Central memory CD4-positive, alpha-beta T cell (primary cell): ENCODE results near the gene ALDH16A1.

Experiments
- DNase-seq: peaks from one replicate; pipeline ENCODE4 v3.0.0; 2022
- total RNA-seq, 3 experiments: gene quantifications; one replicate each; lab custom pipeline; 2026; lab: John Stamatoyannopoulos, UW

Gene ALDH16A1
- total RNA-seq = 28.8 to 51.9 (median 45.6) reads per million in 3 experiments

GRCh38 chr19:49453013-49453756 lies at the start of gene ALDH16A1:
Gene ALDH16A1 (plus strand): TSS chr19:49453225. CDS start chr19:49453332, 107 bp downstream.
- peak; percentile 99 for DNase-seq

- no peak for DNase-seq
These were observed 49.4 kb upstream of the ALDH16A1 start for GRCh38 chr19:49403404-49404187.

- DNase-seq = no peak
These were observed 45.9 kb upstream of the ALDH16A1 start for GRCh38 chr19:49407079-49407478.

- no peak for DNase-seq
These were observed 45.5 kb upstream of the ALDH16A1 start for GRCh38 chr19:49407482-49408015.

- DNase-seq = no peak
These were observed 44.1 kb upstream of the ALDH16A1 start for GRCh38 chr19:49408816-49409440.

- peak; percentile 42 for DNase-seq
These were observed 43.5 kb upstream of the ALDH16A1 start for GRCh38 chr19:49409441-49410029.

GRCh38 chr19:49411681-49412326 lies 41.2 kb upstream of the ALDH16A1 start:
- DNase-seq = no peak

GRCh38 chr19:49413348-49413747 lies 39.7 kb upstream of the ALDH16A1 start:
- no peak for DNase-seq

- DNase-seq = no peak
These were observed 38.8 kb upstream of the ALDH16A1 start for GRCh38 chr19:49414256-49414655.

GRCh38 chr19:49415102-49415809 lies 37.8 kb upstream of the ALDH16A1 start:
- no peak for DNase-seq

GRCh38 chr19:49415810-49416200 lies 37.2 kb upstream of the ALDH16A1 start:
- no peak for DNase-seq

GRCh38 chr19:49417088-49417487 lies 35.9 kb upstream of the ALDH16A1 start:
- no peak for DNase-seq

- no peak for DNase-seq
These were observed 34.5 kb upstream of the ALDH16A1 start for GRCh38 chr19:49418511-49418910.

- DNase-seq = no peak
These were observed 33.9 kb upstream of the ALDH16A1 start for GRCh38 chr19:49419173-49419572.

- no peak for DNase-seq
These were observed 32.8 kb upstream of the ALDH16A1 start for GRCh38 chr19:49420227-49420626.

- DNase-seq = no peak
These were observed 31.8 kb upstream of the ALDH16A1 start for GRCh38 chr19:49421039-49421877.

GRCh38 chr19:49421878-49422202 lies 31.2 kb upstream of the ALDH16A1 start:
- DNase-seq = no peak

GRCh38 chr19:49422407-49423070 lies 30.5 kb upstream of the ALDH16A1 start:
- DNase-seq = no peak

GRCh38 chr19:49423071-49423984 lies 29.7 kb upstream of the ALDH16A1 start, which contains the start of gene PTH2:
Gene PTH2 (minus strand): TSS chr19:49423441. CDS start chr19:49423339, 102 bp downstream.
- DNase-seq = no peak
